Activated B cell treated with CpG ODN at 0.5 μM for 24 hours (primary cell): ENCODE data around the gene SMAD1. TPM values are rescaled to one million over a fixed set of nuclear protein-coding genes. Genes with fewer than 3 reads are reported as not detected.

Experiments
- ATAC-seq: fragments of 200-7000 bp; cut with Tn5 transposase; one replicate; pipeline ENCODE4 v1.10.0; 2021; ENCODE audit warnings: low read depth, mild to moderate bottlenecking, moderate library complexity
- CTCF ChIA-PET: fragments of 350-600 bp; sonication (Branson Sonifier 250); formaldehyde crosslinking; loops from one replicate; lab custom pipeline; 2021; ENCODE audit warnings: antibody characterized with exemption; lab: Charles Lee
- POLR2A ChIA-PET: fragments of 350-600 bp; sonication (Branson Sonifier 250); formaldehyde crosslinking; loops from one replicate; lab custom pipeline; 2021; ENCODE audit warnings: antibody characterized with exemption; lab: Charles Lee
- DNase-seq: peaks from one replicate; pipeline ENCODE4 v3.0.0; 2022
- H3K27ac Mint-ChIP-seq: one replicate; pipeline ENCODE4 v1.8.0; 2020; ENCODE audit warnings: mixed read lengths
- H3K27me3 Mint-ChIP-seq: one replicate; pipeline ENCODE4 v1.8.0; 2021; ENCODE audit warnings: mixed read lengths
- H3K36me3 Mint-ChIP-seq: one replicate; pipeline ENCODE4 v1.8.0; 2021; ENCODE audit warnings: low read depth, mixed read lengths
- H3K4me1 Mint-ChIP-seq: one replicate; pipeline ENCODE4 v1.8.0; 2021; ENCODE audit warnings: mixed read lengths
- H3K4me3 Mint-ChIP-seq: one replicate; pipeline ENCODE4 v1.8.0; 2020; ENCODE audit warnings: mild to moderate bottlenecking, mixed read lengths
- H3K9me3 Mint-ChIP-seq: one replicate; pipeline ENCODE4 v1.8.0; 2020; ENCODE audit warnings: mixed read lengths
- intact Hi-C: fragments of 100-400 bp; cut with micrococcal nuclease; formaldehyde crosslinking; loops from one replicate; pipeline ENCODE4 v1.15.1; 2024
- total RNA-seq: library from RNA; stranded (reverse); gene quantifications from 2 replicates; pipeline ENCODE4 v1.2.3, GENCODE V29; 2022
- TF ChIP-seq, protein P1 (sequence below): fragments of 200-600 bp; IDR thresholded peaks from one replicate; pipeline ENCODE4 v1.8.0; 2022; ENCODE audit warnings: antibody characterized with exemption, mild to moderate bottlenecking

Gene SMAD1
- total RNA-seq, 1 donor from 2014 or later = not detected

GRCh38 chr4:145540235-145540634 lies 58.6 kb downstream of the SMAD1 start:
- Mint-ChIP-seq H3K36me3 (no peaks in the 10 kb centered on the region), H3K27me3 (peaks cover 6% of the 10 kb centered on the region), H3K27ac (no peak overlapping the region), H3K4me3 (no peak overlapping the region), H3K9me3 (no peaks in the 10 kb centered on the region), H3K4me1 (no peaks in the 10 kb centered on the region)
- CTCF ChIA-PET = no interaction called here
- TF ChIP-seq, protein P1, sequence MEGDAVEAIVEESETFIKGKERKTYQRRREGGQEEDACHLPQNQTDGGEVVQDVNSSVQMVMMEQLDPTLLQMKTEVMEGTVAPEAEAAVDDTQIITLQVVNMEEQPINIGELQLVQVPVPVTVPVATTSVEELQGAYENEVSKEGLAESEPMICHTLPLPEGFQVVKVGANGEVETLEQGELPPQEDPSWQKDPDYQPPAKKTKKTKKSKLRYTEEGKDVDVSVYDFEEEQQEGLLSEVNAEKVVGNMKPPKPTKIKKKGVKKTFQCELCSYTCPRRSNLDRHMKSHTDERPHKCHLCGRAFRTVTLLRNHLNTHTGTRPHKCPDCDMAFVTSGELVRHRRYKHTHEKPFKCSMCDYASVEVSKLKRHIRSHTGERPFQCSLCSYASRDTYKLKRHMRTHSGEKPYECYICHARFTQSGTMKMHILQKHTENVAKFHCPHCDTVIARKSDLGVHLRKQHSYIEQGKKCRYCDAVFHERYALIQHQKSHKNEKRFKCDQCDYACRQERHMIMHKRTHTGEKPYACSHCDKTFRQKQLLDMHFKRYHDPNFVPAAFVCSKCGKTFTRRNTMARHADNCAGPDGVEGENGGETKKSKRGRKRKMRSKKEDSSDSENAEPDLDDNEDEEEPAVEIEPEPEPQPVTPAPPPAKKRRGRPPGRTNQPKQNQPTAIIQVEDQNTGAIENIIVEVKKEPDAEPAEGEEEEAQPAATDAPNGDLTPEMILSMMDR = no peak
- no peak for DNase-seq
- POLR2A ChIA-PET = no interaction called here
- intact Hi-C loops = no loop called here
- ATAC-seq = no peak

GRCh38 chr4:145541346-145541745 lies 59.7 kb downstream of the SMAD1 start:
- H3K4me1 Mint-ChIP-seq = no peaks in the 10 kb centered on the region
- DNase-seq (no peak), ATAC-seq (no peak)
- no peaks in the 10 kb centered on the region for H3K9me3 Mint-ChIP-seq
- CTCF ChIA-PET = interaction anchor here (1.2 kb wide), 1 partner anchor 16 kb away, joined by 5 read pairs; no protein-coding TSS in a partner anchor
- intact Hi-C loops = no loop called here
- no peaks in the 10 kb centered on the region for H3K36me3 Mint-ChIP-seq
- POLR2A ChIA-PET = no interaction called here
- TF ChIP-seq, protein P1 = no peak
- H3K27ac Mint-ChIP-seq = no peak overlapping the region
- H3K4me3 Mint-ChIP-seq = no peak overlapping the region
- peaks cover 11% of the 10 kb centered on the region for H3K27me3 Mint-ChIP-seq

GRCh38 chr4:145545031-145545430 lies 63.4 kb downstream of the SMAD1 start:
- Mint-ChIP-seq H3K9me3 (no peaks in the 10 kb centered on the region), H3K27me3 (peaks cover 9% of the 10 kb centered on the region), H3K27ac (no peak overlapping the region), H3K4me3 (no peak overlapping the region), H3K4me1 (no peaks in the 10 kb centered on the region), H3K36me3 (no peaks in the 10 kb centered on the region)
- ChIA-PET CTCF (no interaction called here), POLR2A (interaction anchor here (0.7 kb wide), 1 partner anchor 540 kb away, joined by 3 read pairs; no protein-coding TSS in a partner anchor)
- TF ChIP-seq, protein P1 = no peak
- ATAC-seq (no peak), DNase-seq (no peak)
- intact Hi-C loops = no loop called here

DNA sequence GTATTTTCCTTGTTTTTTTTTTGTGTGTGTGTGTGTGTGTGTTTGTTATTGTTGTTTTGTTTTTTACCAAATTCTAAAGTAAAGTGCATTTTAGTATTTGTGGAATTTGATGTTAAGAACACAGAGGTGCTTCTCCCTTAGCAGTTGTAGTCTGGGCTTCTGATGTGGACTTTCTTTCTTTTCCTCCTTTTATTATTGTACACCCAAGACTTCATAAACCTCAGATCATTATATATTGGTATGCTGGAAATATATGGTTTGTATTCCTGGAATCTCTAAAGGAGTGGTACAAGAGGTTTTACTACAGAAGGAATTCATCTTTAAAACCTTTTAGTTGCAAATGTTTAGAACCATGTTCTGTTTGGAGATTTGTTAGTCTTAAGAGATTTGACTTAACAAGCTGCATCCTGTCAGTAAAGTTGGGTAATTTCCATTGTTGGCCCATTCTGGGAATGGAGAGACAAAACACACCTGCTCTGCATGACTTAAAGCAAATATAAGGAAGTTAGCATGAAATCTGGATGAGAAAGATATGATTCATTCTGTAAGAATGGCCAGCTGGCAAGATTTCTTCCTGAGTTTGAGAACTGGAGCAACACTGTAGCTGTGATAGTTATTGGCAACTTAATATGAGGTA lies 64.0 kb downstream of the SMAD1 start:
- CTCF ChIA-PET = no interaction called here
- H3K27me3 Mint-ChIP-seq = peaks cover 9% of the 10 kb centered on the region
- no peaks in the 10 kb centered on the region for H3K9me3 Mint-ChIP-seq
- H3K4me3 Mint-ChIP-seq = no peak overlapping the region
- TF ChIP-seq, protein P1 = no peak
- H3K4me1 Mint-ChIP-seq = no peaks in the 10 kb centered on the region
- intact Hi-C loops = no loop called here
- no peaks in the 10 kb centered on the region for H3K36me3 Mint-ChIP-seq
- no peak for DNase-seq
- no peak for ATAC-seq
- H3K27ac Mint-ChIP-seq = no peak overlapping the region
- POLR2A ChIA-PET = no interaction called here

- DNase-seq (no peak), ATAC-seq (no peak)
- ChIA-PET POLR2A (no interaction called here), CTCF (no interaction called here)
- TF ChIP-seq, protein P1 = no peak
- intact Hi-C loops = no loop called here
- H3K9me3 Mint-ChIP-seq = no peaks in the 10 kb centered on the region
- no peak overlapping the region for H3K4me3 Mint-ChIP-seq
- no peaks in the 10 kb centered on the region for H3K4me1 Mint-ChIP-seq
- no peaks in the 10 kb centered on the region for H3K36me3 Mint-ChIP-seq
- H3K27me3 Mint-ChIP-seq = peaks cover 9% of the 10 kb centered on the region
- no peak overlapping the region for H3K27ac Mint-ChIP-seq
Observed at GRCh38 chr4:145546175-145546915, 64.7 kb downstream of the SMAD1 start.
